HG03432 (cell line): Measurements from ENCODE around the gene SERBP1.
"Not testable (repeated sequence)": the region's sequence is repeated elsewhere in the genome, so short reads cannot be mapped to it uniquely, and the experiment has no call there.

ENCODE experiments used
- ATAC-seq: cut with Tn5 transposase; IDR thresholded peaks from one replicate; pipeline ENCODE4 v1.9.1; 2021; ENCODE audit warnings: mild to moderate bottlenecking, moderate library complexity; ENCODE audit not compliant: unreplicated experiment

Gene SERBP1

GRCh38 chr1:67441183-67441582 is 11.0 kb upstream of the SERBP1 start:
- no peak for ATAC-seq

GRCh38 chr1:67440339-67440738 is 10.1 kb upstream of the SERBP1 start:
- ATAC-seq = no peak

GRCh38 chr1:67439277-67440029 is 9.3 kb upstream of the SERBP1 start:
- no peak for ATAC-seq

GRCh38 chr1:67437961-67438360 is 7.8 kb upstream of the SERBP1 start:
- ATAC-seq = no peak

- ATAC-seq = no peak
These were observed 6.4 kb upstream of the SERBP1 start for GRCh38 chr1:67436511-67437055.

GRCh38 chr1:67434491-67434890 is 4.3 kb upstream of the SERBP1 start:
- no peak for ATAC-seq

GRCh38 chr1:67433837-67434236 is 3.6 kb upstream of the SERBP1 start:
- no peak for ATAC-seq

GRCh38 chr1:67432745-67433144 is 2.5 kb upstream of the SERBP1 start:
- no peak for ATAC-seq

DNA sequence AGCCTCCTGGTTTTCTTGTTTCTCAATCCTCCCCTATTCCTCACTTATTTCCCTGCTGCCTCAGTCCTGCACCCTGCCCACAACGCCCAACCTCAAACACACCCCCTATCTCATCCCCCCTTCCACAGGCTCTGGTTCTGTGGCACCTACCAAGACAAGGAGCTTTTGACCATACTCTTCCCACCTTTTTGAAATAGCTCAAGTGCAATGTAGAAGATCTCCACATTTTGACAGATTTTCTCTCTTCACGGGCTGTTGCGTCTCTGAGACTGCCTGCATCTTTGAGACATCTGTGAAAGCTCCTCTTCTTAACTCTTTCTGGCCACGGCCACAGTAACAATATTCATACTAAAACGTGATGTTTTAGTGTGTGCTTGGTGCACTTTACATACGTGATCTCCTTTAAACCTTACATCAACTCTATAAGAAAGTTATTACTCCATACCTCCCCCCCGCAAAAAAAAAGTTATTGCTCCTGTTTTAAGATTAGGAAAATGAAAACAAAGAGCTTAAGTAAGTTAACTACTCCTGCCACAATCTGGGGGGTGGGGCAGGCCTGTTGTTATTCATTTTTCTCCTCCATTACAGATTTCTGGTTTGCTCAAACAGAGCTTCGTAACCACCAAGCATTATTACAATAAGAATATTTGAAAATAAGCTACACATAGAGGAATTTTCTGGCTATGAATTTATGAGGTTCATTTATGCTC is 1.8 kb upstream of the SERBP1 start:
- no peak for ATAC-seq

DNA sequence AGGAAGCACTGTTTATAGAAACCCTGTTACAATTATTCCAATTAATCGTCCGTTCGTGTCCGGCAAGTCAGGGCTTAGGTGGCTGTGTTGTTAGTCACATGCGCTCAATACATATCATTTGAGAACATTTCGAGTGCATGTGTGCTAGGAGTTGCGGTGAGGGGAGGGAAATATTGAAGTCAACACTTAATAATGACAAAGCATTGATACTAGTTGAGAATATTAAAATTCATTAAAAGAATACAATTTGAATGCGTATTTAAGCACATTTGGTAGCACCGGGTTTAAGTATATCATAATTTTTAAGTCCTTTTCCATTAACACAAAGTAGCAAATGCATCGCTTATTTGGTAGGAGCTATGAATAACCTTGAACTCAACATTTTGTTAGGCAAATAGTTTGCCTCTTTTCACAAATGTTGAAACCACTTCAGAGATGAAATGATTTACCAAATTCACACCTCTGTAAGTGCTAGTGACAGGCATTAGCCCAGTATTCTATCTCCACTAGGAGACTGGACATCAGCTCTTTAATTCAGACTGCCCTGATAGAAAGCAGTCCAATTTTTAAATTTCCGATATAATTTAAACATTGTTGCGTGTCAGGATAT is 1.1 kb upstream of the SERBP1 start:
- ATAC-seq = no peak

DNA sequence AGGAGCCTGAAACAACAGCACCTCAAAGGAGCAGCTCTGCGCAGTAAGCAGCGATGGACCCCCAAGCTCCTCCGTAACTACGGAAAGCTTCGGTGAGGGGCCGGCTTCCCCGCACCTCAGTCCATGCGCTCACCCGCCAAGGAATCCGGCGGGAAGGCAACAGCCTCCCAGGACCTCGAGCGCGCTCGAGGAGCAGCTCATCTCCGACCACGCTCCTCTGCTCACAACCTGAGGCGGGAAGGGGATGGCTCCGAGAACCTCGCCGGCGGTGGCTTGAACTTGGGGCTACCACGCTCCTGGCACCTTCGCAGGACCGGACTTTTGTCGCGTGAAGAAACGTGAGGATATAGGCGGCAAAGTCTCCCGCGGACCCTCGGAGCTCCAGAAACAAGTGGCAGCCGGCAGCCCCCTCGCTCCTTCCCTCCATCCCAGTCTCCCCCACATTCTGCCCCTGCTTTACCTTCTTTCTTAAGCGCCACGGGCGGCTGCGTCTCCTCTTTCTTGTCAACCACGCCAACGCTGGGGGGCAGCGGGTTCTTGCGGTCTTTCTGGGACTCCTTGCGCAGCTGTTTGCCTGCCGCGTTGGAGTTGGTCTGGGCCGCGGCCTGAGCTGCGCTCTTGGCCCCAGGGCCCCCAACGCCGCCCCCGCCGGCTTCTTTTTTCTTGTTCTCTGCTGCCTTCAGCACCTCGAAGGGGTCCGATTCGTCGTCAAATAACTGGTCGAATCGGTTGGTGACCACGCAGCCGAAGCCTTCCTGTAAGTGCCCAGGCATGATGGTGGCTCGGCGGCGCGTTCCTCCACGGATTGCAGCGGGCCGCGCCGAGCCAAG is 459 bp downstream of the SERBP1 start:
- peak; percentile 3 for ATAC-seq

DNA sequence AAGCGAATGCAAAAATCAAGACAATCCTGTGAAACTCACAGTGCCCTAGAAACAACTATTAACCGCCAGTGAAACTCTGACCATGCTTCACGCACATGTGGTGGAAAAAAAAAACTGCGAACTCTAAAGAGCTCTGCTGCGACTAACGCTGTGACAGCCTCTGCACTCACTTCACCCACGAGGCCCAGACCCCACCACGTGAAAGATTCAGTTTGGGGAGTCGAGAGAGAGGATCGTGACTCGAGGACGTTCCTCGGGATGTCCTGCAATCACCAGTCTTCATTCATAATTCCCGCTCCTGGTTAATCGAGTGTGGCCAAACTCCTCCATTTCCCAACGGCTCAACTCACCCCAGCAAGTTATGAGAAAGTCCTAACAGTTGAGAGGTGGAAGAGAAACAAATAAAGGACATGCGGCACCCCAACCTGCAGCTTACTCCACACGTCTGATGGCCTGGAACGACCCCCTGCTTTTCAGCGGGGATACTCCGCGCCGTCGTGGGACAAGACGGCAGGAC is 1.1 kb downstream of the SERBP1 start:
- ATAC-seq = no peak

- no peak for ATAC-seq
These were observed 2.3 kb downstream of the SERBP1 start for GRCh38 chr1:67427947-67428346.

DNA sequence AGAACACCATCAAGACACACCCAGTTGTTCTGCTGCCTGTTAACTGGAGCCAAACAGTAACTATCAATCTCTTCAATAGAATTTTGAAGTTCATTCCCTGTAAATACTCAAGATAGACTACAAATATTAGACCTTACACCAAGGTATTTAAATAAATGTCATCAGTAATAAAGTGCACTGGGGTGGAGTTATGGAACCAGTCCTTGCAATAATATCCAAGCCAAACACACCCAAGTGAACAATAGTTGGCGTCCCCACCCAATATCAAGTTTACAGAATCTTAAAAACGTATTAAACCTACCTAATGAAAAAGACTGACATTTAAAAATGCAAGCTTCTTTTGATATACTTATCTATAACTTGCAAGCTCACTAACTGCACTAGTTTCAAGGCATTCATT is 2.7 kb downstream of the SERBP1 start:
- ATAC-seq = no peak

- no peak for ATAC-seq
These were observed 9.2 kb downstream of the SERBP1 start for GRCh38 chr1:67420835-67421492.

DNA sequence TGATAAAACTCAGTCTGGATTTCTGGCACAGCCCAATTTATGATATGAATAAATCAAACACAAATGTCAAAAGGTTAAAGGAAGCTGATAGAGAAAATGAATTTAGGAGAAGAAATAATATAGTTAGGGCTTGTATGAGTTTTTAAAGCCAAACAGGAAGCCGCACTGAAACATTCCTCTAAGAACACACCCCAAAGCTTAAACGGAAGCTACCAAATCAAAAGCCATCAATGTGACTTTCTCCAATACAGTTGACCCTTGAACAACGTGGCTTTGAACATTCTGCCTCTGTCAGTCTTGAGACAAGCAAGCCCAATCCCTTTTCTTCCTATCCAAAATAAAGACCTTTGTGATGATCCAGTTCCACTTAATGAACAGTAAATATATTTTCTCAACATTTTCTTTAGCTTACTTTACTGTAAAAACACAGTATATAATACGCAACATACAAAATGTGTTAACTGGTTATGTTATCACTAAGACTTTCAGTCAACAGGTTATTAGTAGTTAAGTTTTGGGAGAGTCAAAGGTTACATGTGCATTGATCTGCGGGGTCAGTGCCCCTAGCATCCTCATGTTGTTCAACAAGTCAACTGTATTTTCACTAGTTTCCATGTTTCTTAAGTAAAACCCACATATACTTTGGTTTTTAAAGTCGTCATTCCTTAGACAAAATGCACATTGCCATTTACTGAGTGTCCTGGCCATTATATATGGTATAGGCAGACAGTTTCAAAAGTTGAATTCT is 11.2 kb downstream of the SERBP1 start:
- no peak for ATAC-seq

- not testable (repeated sequence) for ATAC-seq
These were observed 12.5 kb downstream of the SERBP1 start for GRCh38 chr1:67417733-67418132.

GRCh38 chr1:67415041-67415440 is 15.2 kb downstream of the SERBP1 start:
- no peak for ATAC-seq

DNA sequence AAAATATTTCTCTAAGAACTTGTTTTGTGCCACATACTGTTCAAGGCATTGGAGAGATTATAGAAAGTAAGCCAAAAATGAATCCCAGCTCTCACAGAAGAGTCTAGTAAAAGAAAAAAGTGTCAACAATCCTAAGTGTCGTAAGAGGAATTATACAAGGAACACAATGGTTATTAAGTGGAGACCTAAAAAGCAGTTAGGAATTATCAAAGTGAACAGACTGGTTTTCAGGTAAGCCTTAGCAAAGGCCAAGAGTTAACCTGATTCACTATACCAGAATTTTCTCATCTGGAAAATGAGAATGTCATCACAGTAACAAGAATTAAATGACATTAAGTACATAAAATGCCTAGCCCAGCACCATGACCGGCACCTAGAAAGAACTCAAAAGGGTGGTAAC is 15.6 kb downstream of the SERBP1 start:
- ATAC-seq = no peak
